Glomerular endothelial cell (primary cell): ENCODE measurements around the gene KANSL3. TPM values are rescaled to one million over a fixed set of nuclear protein-coding genes. Genes with fewer than 3 reads are reported as not detected.

Source experiments
- DNase-seq: peaks from one replicate; pipeline ENCODE4 v3.0.0-alpha.2; 2011; ENCODE audit warnings: low read depth, low spot score; ENCODE audit errors: extremely low read depth
- total RNA-seq: library from RNA; depleted of rRNA; stranded (reverse); fragments of >200 nt; gene quantifications from 2 replicates; pipeline ENCODE4 v1.2.3, GENCODE V29; 2015

Gene KANSL3
- total RNA-seq, 1 donor from 2014 or later: 27.4 TPM

DNA sequence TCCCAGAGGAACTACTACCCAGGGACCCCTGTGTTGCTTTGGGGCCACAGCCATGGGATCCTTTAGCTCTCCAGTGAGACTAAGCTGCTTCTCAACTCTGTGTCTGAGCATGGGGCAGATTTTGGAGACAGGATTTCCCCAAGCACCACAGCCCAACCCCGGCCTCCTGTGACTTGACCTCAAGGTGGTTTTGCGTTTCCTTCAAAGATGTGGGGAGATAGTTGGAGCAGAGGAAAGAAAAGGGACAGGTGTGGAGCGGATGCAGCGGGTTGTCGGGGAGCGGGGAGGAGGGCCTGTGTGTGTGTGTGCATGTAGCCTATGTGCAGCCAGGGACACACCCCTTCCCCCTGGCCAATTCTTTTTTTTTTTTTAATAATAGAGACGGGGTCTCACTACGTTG, 91.3 kb downstream of the KANSL3 start:
- no peak for DNase-seq

DNA sequence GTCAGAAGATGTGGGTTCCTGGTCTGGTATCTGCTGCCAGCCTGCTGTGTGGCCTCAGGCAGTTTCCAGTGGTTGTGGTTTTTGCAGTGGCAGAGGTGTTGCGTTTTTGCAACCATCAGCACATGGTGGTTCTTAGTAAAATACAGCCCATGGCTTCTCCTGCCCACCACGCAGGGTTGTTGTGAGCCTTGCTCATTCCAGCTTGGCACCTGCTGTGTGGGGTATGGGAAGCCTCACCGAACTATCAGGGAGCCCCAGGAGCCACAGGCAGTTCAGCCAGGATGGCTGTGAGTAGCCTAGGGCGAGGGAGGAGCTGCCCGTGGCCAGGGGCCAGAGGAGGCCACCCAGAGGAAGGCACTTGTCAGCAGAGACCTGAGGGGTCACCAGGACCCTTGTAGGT, 91.8 kb downstream of the KANSL3 start:
- DNase-seq: no peak

Other genes with a start within 250 kb of the KANSL3 start
- gene NEURL3, start 133.0 kb downstream of the KANSL3 start, total RNA-seq: 0.68 and 7.0 TPM in 2 replicates
- 16.1 and 20.5 TPM in 2 replicates for gene ARID5A, start 101.6 kb downstream of the KANSL3 start, total RNA-seq
- gene FER1L5, start 4.5 kb upstream of the KANSL3 start, total RNA-seq: 0.15 TPM in 1 of 2 replicates, not detected in the other
- 19.7 and 22.8 TPM in 2 replicates for gene LMAN2L, start 101.8 kb upstream of the KANSL3 start, total RNA-seq
- gene CNNM4, start 122.6 kb upstream of the KANSL3 start, total RNA-seq: 3.3 and 4.7 TPM in 2 replicates
- 6.7 and 10.7 TPM in 2 replicates for gene CNNM3, start 178.0 kb upstream of the KANSL3 start, total RNA-seq
- 1.4 and 1.6 TPM in 2 replicates for gene ANKRD23, start 205.7 kb upstream of the KANSL3 start, total RNA-seq
- gene ANKRD39, start 219.7 kb upstream of the KANSL3 start, total RNA-seq: 21.4 and 21.5 TPM in 2 replicates
- gene SEMA4C, start 231.8 kb upstream of the KANSL3 start, total RNA-seq: 15.2 and 31.9 TPM in 2 replicates